GM12872 (cell line): ENCODE measurements around the gene CSRNP3.

Source experiments
- TF ChIP-seq, protein P1 (sequence below): IDR thresholded peaks from 3 replicates; pipeline ENCODE4 v1.5.1; 2011; ENCODE audit warnings: low read depth, mild to moderate bottlenecking, low read length, moderate library complexity; ENCODE audit not compliant: insufficient read depth

CSRNP3 gene

DNA sequence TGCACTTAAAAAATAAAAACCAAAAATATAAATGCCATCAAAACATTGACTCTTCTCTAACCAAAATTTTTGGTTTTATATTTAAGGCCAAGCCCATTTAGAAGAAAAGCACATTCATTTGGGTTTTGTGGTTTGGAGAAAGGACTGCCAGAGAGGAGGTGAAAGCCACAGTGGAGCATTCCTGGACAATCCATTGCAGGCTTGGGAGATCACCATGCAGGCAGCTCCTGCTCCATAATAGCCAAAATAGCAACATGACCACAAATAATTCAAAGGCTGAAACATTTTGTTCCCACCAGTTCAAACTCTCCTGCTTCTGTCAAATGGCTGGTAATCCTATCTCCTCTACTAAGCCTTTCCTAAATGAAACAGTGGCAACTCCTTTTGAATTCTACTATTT lies 251.0 kb downstream of the CSRNP3 start:
- TF ChIP-seq, protein P1, sequence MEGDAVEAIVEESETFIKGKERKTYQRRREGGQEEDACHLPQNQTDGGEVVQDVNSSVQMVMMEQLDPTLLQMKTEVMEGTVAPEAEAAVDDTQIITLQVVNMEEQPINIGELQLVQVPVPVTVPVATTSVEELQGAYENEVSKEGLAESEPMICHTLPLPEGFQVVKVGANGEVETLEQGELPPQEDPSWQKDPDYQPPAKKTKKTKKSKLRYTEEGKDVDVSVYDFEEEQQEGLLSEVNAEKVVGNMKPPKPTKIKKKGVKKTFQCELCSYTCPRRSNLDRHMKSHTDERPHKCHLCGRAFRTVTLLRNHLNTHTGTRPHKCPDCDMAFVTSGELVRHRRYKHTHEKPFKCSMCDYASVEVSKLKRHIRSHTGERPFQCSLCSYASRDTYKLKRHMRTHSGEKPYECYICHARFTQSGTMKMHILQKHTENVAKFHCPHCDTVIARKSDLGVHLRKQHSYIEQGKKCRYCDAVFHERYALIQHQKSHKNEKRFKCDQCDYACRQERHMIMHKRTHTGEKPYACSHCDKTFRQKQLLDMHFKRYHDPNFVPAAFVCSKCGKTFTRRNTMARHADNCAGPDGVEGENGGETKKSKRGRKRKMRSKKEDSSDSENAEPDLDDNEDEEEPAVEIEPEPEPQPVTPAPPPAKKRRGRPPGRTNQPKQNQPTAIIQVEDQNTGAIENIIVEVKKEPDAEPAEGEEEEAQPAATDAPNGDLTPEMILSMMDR, result no peak

DNA sequence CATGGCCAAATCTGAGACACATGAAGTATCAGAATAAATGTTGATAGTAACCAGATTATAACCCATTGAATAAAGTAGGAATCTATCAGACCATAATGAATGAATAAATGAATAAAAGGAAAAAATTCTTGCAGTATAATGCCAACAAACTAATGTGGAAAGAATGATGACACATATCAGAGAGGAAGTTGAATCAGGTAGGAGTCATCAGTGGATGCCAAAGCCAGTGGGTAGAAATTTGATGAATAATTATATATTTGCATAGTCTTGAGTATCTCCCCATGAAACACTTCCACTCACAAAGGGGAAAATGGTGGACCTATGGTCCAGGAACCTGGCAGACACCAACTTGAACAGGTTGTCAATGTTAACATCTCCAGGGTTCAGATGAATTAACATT lies 255.9 kb downstream of the CSRNP3 start:
- TF ChIP-seq, protein P1, result no peak
